Measurements from ENCODE around the gene TMEM132E.

The TMEM132E gene

DNA sequence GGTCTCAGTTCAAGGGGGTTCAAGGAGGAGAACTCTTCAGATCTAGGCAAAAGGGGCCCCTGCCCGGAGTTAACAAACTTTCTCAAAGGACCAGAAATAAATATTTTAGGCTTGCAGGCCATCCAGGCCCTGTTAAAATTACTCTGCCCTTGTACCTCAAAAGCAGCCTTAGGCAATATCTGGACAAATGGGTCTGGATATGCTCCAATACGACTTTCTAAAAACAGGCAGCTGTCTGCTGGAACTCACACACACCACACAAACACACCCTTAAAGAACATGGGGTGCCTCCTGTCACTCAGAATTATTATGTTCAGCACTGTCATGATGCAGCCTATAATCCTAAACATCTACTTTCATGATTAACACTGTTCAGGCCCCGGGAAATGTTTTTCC lies 75.5 kb downstream of the TMEM132E start:
- no peak overlapping the region for H3K4me3 ChIP-seq (replicated peaks; ENCODE audit: low read depth, low read length)
- DNase-seq (ENCODE audit: extremely low read depth, low read depth), result no peak
- TF ChIP-seq, protein P1, sequence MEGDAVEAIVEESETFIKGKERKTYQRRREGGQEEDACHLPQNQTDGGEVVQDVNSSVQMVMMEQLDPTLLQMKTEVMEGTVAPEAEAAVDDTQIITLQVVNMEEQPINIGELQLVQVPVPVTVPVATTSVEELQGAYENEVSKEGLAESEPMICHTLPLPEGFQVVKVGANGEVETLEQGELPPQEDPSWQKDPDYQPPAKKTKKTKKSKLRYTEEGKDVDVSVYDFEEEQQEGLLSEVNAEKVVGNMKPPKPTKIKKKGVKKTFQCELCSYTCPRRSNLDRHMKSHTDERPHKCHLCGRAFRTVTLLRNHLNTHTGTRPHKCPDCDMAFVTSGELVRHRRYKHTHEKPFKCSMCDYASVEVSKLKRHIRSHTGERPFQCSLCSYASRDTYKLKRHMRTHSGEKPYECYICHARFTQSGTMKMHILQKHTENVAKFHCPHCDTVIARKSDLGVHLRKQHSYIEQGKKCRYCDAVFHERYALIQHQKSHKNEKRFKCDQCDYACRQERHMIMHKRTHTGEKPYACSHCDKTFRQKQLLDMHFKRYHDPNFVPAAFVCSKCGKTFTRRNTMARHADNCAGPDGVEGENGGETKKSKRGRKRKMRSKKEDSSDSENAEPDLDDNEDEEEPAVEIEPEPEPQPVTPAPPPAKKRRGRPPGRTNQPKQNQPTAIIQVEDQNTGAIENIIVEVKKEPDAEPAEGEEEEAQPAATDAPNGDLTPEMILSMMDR (IDR thresholded peaks at IDR 0.05; ENCODE audit: low read depth, low read length, missing control alignments), result no peak

DNA sequence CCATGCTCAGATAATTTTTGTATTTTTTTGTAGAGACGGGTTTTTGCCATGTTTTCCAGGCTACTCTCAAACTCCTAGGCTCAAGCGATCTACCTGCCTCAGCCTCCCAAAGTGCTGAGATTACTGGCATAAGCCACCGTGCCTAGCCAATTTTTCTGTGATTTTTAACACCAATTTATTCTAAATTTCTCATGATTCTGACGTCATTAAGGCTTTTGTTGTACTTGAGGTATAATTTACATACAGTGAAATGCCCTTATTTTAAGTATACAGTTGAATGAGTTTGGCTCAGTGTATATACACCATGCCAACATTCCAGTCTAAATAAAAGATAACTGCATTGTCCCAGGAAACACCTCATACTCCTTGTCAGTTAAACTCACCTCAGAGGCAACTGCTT lies 77.4 kb downstream of the TMEM132E start:
- no peak overlapping the region for H3K4me3 ChIP-seq (replicated peaks; ENCODE audit: low read depth, low read length)
- DNase-seq (ENCODE audit: extremely low read depth, low read depth), result no peak
- TF ChIP-seq, protein P1 (IDR thresholded peaks at IDR 0.05; ENCODE audit: low read depth, low read length, missing control alignments), result no peak

DNA sequence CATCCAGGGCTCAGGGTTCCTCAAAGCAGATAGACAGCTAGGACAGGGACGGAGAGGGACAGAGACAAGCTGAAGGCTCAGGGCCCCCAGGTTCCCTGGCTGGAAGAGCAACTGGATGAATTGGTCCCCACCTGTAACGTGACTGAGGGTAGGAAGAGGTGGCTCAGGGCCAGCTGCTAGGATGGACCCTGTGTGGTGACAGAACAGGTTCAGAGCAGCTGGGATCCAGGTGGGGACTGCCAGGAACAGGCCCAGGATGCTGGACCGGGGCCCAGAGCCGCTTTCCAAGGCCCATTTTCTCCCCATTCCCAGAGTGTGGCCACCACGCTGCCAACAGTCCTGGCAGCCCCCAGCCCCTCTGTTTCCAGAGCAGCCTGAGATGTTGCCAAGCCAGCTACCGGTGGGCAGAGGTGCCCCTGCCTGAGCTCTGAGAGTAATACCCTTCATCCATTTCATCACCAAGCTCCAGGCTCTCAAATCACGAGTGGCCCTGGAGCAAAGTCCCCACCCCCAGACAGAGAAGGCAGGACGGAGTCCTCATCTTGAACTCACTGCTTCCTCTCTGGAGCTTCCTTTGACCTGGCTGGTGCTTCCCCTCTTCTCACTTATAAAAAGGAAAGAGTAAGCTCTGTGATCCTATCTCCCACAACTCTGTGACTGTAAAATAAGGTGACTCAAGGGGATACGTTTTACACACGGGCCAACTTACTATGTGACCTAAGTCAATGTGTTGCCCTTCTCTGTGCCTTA lies 79.6 kb downstream of the TMEM132E start:
- no peak overlapping the region for H3K4me3 ChIP-seq (replicated peaks; ENCODE audit: low read depth, low read length)
- no peak for DNase-seq (ENCODE audit: extremely low read depth, low read depth)
- TF ChIP-seq, protein P1 (IDR thresholded peaks at IDR 0.05; ENCODE audit: low read depth, low read length, missing control alignments), result no peak

DNA sequence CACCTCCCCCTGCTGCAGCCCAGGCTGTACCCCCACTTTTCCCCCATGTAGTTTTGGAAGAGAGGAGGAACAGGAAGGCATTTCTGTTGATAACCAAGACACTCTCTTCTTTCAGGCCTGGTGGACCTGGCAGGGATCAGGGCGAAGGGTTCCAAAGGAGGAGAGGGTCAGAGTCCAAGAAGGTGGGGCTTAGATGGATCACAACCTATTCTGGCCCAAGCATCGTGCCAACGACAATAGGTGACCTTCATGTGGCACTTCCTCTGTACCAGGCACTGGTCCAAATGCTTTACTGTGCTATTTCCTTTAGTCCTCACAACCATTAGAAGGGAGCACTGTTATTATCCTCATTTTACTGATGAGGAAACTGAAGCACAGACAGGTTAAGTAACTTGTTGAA lies 84.3 kb downstream of the TMEM132E start:
- H3K4me3 ChIP-seq (replicated peaks; ENCODE audit: low read depth, low read length), result no peak overlapping the region
- no peak for DNase-seq (ENCODE audit: extremely low read depth, low read depth)
- TF ChIP-seq, protein P1 (IDR thresholded peaks at IDR 0.05; ENCODE audit: low read depth, low read length, missing control alignments), result no peak

DNA sequence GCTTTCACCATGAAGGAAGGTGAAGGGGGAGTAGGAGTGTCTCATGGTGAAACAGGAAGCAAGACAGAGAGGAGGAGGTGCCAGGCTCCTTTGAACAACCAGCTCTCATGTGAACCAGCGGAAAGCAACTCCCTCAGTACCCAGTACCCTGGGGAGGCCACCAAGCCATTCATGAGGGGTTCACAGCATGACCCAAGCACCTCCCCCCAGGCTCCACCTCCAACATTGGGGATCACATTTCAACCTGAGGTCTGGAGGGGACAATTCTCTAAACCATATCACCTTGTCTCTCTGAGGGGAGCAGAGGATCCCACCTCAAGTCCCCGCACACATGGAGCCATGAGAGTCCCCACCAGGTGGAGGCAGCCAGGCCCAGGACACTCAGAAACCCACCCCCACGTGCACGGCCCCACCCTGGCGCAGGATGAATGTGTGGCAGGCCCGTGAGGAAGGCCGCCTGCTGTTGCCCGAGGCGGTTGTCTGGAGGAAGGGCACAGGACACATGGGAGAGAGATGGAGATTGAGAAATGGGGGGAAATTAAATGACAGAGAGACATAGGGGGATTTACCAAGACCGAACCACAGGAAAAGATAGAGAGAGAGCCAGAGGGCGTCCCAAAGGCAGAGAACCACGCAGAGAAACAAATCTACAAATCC lies 85.9 kb downstream of the TMEM132E start:
- DNase-seq (ENCODE audit: extremely low read depth, low read depth), result no peak
- no peak overlapping the region for H3K4me3 ChIP-seq (replicated peaks; ENCODE audit: low read depth, low read length)
- TF ChIP-seq, protein P1 (IDR thresholded peaks at IDR 0.05; ENCODE audit: low read depth, low read length, missing control alignments), result no peak

DNA sequence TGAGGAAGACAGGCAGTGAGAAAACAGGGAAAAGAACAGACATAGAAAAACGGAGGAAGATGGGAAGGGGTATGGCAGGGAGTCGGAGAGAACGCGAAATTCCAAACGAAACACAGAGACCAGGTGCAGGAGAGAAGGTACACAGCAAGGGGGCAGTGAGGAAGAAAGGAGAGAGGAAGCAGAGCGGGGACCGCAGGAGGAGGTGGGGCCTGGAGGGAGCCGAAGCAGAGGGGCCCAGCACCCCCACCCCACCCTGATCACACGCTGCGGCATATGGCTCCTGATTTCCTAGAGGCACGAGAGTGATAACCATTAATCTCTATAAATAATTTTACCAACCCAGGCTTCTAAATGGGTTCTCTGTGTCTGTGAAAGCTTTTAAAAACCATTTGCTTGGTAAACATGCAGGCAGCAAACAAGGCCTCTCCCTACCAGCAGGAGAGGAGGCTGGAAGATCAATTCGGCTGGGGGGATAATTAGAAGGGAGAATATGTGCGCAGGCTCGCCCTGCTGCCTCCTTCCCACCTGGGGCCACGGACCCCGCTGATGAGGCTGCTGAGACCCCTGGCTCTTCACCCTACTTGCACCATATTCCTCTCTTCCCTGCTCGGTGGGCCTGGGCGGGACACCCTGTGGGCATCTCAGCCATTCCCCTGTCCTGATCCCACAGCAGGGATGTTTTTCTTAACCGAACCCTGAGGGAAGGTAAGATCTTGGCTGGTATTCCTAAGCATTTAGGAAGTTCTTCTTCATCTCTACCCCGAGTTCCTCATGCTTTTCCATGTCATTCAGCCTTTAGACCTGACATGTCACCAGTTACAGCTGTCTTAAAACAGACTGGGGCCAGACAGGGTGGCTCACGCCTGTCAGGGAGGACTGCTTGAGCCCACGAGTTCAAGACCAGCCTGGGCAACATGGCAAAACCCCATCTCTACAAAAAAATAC lies 86.7 kb downstream of the TMEM132E start:
- DNase-seq (ENCODE audit: extremely low read depth, low read depth), result no peak
- no peak overlapping the region for H3K4me3 ChIP-seq (replicated peaks; ENCODE audit: low read depth, low read length)
- TF ChIP-seq, protein P1 (IDR thresholded peaks at IDR 0.05; ENCODE audit: low read depth, low read length, missing control alignments), result no peak
